GM21390 (cell line): ENCODE results near the gene A4GNT.
"Not testable (repeated sequence)": the region's sequence is repeated elsewhere in the genome, so short reads cannot be mapped to it uniquely, and the experiment has no call there.

Experiments
- ATAC-seq: cut with Tn5 transposase; IDR thresholded peaks from one replicate; pipeline ENCODE4 v1.9.1; 2021; ENCODE audit not compliant: unreplicated experiment

A4GNT gene

DNA sequence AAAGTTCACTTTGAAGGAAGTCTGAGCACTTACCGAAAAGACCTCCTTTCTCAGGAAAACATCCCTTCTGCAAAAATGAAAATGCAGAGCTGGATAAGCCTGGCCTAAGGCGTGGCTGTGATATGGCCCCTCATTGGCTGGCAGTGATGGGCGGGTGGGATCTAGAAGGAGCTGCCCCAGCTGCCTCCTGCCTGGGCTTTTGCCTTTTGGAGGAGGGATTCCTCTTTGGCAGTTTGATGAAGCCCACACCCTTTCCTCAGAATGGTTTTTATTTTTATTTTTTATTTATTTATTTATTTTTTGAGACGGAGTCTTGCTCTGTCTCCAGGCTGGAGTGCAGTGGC lies 12.8 kb downstream of the A4GNT start:
- ATAC-seq: no peak

DNA sequence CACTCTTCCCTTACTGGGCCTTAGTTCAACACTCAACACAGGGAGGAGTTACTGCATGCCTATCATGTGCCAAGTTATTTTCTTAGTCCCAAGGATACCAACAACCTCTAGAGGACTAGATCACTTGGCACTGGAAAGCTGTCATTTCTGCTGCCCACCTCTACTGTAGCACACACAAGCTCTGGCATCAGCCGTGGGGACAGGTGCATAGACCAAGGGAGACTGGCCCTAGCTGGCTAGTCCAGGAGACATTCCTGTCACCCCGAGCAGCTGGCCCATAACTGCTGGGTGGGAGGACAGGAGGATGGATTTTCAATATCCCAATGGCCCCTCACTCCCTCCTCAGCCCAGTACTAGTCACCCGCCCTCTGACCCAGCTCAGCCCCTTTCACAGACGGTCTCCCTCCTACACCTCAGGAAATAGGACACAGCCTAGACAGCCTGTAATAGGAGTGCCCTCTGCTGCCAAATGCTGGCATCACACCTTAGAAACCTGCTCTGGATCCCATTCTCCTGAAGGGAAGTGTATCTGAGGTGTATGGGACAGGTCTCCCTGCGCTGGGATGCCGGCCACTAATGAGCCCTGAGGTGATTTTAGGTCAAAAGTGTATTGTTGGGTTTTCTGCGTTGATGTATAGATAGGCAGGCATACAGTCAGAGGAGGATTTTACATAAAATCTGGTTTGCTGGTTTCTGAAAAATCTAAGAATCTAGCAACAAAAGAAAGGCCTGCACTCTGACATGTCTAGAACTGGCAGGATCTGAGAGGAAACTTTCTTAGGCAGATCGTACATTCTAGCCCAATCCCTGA lies 13.4 kb downstream of the A4GNT start:
- ATAC-seq: peak; percentile 80

DNA sequence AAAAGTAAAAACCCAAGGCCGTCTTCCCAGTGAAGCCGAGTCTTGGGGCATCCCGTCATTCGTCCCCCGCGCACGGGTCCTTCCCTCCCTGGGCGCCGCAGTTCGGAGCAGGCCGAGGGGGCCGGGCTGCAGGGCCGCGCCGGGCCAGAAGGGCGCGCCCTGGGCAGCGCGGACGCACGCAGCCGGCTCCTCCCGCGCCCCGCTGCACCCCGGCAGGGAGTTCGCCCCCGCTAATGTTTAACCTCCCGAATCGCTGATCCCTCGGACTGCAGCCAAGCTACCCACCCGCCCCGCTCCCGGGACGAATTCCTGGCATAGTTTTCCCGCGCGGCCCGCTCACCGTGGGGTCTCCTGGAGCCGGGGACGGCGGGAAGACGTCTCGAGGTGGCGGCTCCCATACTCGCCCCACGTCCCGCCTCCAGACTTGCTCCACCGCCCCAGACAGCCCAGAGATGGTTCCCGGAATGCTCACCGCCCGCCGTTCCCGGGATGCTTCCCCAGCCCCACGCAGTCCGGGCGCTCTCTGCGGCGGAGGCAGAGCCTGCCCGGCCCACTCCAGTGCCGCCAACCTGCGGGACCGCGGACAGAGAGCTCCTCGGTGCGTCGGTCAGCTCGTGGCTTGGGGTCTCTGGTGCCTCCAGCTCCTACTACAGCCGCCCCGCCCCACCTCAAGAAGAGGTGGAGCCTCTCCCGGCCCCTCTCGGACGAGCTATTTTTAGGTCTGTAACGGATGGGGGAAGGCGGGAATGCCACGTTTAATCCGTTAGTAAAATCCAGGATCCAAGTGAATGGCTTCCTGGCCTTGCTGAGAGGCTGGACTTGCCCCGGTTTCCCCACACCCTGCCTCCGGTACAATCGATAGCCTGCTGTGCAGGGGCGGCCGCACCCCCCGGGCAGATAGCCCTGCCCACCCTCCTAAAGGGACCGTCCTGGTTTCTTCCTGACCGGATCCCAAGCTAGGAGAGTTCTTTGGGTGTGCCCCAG lies 16.9 kb downstream of the A4GNT start, which contains the start of gene DZIP1L:
DZIP1L (minus strand) TSS at position 621 of the 984 bp plus-strand sequence. CDS start 11,637 bp downstream, outside the sequence.
- ATAC-seq: peak; percentile 71

DNA sequence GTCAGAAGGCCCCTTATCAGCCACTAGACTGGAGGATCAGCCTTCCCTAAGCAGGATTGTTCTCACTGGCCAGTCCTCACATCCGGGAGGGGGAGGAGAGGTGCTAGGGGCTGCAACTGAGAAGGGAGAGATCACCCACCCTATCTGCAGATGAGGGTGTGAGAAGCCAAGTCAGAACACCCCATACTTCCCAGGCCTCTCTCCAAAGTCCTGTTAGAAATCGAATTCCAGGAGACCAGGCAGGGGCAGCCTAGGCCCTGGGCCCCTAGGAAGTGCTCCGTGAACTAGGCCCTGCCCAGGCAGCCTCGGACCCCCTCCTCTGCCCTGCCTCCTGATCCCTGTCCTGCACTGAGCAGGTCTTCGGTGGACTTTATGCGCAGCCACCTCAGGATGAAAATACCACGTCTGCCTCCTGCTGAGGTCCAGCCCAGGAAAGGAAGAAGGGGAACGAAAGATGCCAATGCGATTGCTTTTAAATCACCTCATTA lies 17.7 kb downstream of the A4GNT start:
- ATAC-seq: no peak

DNA sequence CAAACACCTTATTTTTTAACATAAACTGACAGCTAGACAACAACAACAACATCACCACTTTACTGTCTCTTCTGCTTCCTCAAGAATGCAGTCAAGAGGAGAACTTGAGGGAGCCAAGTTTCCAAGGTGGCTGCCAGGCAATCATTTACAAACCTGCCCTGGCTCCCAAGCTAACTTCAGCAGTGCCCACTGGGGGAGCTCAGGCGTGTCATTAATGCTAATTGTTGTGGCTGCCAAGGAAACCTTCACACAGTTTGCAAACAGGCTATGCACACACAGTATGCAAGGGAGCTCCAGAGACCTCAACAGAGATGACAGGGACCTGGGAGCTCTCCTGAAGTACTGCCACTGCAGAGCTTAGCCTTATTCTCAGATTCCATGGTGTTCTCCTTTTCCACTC lies 18.9 kb downstream of the A4GNT start:
- ATAC-seq: no peak

DNA sequence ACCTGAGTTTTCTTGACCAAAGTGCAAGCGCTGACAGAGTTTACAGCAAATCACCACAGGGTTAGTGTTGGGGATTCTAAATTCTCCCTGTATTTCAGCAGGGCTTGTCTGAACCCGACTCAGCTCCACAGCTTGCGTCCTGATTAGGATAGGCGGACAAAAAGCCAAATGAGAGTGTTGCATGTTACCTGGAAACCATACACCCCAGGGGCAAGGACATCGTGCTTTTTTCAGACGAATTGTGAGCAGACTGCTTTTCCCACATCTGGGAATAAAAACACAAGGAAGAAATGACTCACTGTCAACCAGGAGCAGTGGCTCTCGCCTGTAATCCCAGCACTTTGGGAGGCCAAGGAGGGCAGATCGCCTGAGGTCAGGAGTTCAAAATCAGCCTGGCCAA lies 19.8 kb downstream of the A4GNT start:
- ATAC-seq: no peak

DNA sequence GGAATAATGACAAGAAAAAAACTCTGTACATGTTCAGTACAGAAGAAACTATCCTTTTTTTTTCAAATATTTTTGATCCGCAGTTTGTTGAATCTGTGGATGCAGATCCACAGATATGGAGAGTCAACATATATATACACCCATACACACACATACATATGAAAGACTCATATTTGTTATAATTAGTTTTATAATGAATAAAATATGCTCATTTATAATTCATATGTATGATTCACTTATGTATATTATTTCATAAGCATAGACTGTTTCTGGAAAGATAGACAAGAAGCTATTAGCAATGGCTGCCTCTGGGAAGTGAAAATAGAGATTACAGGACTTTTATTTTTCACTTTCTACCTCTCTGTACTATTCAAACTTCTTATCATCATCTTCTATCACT lies 26.6 kb downstream of the A4GNT start:
- no peak for ATAC-seq

DNA sequence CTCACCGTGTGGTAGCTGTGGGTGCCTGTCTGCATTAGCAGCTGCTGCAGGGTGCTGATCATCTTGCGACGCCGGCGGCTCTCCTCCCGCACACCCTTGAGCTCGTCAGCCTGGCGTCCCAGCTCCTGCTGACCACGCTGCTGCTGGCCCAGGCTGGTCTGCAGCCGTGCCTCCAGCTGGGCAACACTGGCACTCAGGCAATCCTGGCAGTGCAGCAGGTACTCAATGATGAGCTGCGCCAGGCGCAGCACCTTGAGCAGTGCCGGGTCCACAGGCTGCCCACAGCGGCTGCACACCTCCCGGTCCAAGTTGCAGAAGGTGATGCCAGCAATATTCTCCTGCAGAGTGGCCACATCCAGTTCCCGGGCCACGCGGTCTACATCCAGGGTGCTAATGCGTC lies 28.7 kb downstream of the A4GNT start:
- no peak for ATAC-seq

DNA sequence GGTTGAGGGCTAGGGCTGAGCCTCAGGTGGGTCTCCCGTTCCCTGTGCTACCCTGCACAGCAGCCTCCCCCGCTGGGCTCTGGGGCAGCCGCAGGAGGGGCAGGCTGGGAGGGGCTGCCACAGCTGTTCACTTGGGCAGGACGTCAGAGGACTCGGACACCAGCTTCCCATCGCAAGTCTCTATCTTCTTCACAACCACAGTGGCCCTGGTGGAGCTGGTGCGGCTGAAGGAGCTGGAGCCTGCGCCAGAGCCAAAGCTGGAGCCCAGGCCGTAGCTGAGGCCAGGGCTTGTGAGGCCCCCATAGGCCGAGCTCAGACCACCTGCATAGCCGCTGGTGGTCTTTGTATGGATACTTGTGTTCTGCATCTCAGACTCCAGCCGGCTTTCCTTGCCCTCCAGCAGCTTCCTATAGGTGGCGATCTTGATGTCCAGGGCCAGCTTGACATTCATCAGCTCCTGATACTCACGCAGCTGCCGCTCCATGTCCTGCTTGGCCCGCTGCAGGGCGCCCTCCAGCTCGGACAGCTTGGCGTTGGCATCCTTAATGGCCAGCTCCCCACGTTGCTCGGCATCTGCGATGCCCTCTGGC lies 30.7 kb downstream of the A4GNT start:
- ATAC-seq: not testable (repeated sequence)

DNA sequence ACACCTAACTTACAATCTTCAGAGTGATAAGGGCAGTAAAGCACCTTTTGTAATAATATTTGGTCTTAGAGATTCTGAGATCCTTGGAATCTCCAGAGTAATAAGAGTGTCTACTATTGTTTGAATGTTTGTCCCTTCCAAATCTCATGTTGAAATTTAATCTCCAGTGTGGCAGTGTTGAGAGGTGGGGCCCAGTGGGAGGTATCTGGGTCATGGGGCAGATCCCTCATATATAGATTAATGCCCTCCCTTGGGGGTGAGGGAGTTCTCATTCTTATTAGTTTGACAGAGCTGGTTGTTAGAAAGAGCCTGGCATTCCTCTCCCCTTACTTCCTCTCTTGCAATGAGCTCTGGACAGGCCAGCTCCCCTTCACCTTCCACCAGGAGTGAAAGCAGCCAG lies 32.8 kb downstream of the A4GNT start:
- ATAC-seq: no peak

DNA sequence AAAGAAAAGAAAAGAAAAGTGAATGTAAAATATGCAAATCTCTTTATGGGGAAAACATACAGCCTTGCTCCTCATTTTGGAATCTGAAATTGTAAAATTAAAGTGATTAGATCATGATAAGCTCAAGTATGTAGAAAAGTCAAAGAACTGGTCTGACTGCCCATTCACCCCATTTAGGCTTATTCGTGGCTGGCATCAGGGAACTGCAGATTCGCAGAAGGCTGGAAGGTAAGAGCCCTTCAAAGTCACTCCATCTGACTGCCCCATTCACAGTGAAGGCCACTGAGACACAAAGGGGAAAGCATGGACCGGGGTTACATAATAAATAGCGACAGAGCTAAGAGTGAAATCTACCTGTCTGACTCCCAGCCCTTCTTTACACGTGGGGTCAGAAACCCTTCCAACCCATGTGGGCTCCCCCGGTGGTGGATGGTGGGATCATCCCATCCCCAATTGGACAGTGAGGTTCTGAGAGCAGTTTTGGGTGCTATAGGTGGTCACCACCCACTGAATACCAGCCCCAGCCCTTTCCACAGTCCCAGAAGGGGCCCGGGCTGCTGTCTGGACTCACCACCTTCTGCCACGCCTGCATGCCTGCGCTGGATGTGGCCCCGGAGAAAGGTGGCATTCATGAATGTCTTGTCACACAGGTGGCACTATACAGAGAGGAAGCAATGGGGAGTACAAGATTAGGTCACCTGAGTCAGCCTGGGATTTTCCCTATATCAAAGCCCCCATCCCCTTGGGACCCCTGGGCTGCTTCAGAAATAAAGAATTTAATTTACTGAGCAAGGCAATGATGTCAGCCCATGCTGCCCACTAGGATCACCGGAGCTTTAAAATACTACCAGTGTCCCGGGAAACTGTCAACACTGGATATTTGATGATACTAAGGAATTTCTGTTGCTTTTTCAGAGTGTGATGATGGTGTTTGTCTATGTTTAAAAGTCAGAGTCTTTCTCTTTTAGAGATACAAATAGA lies 34.7 kb downstream of the A4GNT start:
- no peak for ATAC-seq

DNA sequence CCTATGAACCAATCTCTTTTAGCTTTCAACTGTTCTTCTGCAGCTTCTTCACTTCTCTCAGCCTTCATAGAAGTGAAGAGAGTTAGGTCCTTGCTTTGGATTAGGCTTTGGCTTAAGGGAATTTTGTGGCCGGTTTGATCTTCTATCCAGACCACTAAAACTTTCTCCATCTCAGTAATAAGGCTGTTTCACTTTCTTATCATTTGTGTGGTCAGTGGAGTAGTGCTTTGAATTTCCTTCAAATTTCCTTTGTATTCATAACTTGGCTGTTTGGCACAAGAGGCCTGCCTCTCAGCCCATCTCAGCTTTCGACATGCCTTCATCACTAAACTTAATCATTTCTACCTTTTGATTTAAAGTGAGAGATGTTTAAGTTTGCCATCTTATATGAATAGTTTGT lies 38.5 kb downstream of the A4GNT start:
- ATAC-seq: no peak

DNA sequence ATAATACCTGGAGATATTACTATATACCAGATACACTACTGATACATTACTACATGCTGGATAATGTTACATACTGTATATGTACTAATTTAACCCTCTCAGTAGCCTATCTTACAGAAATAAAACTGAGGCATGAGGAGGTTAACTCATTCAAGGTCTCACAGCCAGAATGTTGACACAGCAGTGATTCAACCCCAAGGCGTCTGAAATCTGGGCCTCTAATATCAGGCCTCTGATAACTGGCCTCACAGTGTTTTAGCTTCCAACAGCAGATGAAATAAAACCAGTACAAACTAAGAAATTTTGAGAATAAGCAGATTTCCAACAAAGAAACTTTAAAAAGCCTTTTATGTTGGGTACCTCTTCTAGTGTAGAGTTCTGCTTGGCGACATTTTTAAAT lies 40.2 kb downstream of the A4GNT start:
- no peak for ATAC-seq

DNA sequence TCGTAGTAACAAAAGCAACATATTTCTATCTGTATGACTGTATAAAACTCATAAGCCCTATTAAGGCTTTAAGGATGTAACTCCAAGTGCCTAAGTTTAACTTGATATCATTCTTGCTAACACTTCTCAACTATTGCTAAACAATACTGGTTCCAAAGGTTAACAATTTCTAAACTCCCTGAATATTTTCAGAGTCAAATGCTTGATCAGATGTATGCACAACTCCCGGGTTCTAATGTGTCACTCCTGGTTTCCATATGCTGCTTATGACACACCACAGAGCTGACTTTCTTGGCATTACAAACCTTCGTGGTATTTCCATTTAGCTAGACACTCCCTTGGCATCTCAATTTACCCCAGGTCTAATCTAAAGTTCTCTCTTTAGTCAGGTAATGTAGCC lies 43.1 kb downstream of the A4GNT start:
- ATAC-seq: no peak

DNA sequence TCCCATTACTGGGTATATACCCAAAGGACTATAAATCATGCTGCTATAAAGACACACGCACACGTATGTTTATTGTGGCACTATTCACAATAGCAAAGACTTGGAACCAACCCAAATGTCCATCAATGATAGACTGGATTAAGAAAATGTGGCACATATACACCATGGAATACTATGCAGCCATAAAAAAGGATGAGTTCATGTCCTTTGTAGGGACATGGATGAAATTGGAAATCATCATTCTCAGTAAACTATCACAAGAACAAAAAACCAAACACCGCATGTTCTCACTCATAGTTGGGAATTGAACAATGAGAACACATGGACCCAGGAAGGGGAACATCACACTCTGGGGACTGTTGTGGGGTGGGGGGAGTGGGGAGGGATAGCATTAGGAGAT lies 46.4 kb downstream of the A4GNT start:
- not testable (repeated sequence) for ATAC-seq

DNA sequence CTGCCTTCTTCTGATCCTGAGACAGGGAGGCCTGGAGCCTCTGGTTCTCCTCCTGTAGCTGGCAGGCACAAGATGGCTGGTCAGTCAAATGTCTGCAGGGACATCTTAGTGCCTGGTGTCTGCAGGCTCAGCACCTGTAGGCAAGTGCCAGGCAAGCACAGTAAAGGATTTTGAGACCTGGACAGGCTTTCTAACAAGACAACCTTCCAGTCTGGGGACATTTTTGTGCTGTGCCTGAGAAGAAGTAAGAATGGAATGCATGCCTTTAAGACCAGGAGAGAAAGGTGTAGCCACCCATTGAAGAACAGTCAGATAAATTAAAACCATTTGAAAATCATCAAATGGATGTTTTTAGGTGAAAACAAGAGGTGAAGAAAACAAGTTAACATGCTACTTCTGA lies 48.0 kb downstream of the A4GNT start:
- ATAC-seq: no peak

DNA sequence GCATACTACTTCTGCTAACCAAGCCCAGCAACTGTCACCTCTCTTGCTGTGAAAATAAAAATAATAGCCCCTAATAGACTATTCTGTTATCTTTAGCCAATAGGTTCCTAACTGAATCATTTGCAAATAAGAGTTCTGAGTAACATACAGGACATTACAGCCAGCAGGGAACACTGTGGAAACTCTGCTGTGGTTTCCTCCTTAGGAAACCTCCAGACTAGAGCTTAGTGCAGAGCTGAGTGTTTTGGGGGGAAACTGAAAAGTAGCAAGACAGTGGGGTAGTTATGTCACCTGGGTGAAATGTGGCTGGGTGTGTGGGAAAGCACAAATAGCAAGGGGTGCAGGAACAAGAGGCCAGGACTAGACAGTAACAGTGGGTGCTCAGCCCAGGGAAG lies 49.2 kb downstream of the A4GNT start:
- ATAC-seq: no peak

DNA sequence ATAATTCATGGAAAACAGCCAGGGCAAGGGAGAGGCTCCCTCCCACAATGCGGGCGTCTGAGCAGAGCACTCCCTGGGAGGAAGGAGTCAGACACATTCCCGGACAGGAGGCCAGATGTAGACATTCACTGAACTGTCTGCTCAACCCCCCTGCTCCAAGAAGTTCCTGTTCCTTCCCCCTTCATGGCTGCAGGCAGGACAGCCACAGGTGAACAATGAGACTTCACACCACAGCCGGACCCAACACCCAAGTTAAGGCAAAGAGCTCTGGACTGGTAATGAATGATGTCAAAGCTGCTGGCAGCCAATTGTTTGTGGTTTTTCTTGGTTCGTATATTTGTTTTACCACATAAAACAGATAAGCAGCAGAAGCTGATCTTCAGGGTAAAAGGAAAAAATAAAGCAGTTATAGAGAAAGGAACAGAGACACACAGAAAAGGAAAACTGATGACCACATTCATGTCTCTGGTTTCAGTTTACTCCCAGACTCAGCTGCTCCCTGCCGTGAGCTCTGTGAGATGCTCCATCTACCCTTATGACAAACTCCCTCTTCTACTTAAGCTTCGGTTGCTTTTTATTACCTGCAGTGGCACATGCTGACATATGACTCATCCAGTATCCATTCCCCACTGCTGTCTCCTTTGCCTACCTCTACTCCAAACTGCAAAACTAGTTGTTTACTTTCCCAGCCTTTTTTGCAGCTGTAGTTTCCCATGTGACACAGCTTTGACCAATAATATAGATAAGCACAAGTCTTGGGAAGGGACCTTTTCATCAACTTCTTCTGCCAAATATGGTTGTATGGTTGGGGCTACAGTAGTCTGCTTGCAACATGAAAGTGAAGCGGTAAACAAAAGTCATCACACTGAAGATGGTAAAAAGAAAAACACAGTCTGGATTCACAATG lies 49.9 kb downstream of the A4GNT start:
- ATAC-seq: no peak

DNA sequence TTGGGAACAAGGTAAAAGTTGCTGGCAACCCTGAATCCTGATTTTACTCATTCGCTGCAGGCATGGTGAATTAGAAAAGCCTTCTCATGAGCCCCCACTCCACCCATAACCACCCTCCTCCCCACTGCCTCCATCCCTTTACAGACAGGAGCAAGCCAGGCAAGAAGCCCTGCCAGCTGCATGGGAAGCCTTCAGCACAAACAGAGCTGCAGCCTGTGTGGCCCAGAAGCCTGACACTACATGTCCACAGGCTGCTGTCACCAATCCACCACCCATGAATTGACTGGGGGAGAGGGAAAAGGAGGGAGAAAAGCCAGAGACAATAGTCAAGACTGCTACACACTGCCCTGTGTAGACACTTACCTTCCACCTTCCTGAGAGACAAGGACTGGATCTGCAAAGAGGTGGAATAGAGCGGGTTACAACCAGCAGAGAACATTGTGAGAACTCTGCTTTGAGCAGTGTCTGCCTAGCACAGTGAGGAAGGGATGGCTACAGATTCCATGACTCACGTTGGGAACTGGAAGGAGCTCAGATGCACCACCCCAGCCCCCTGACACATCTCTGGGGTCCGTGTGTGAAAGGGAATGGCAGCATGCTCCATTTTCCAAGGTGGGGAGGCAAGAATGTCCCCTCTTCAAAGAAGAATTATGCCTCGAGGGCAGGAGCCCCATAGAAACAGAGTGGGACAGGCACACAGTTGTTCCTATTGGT lies 50.7 kb downstream of the A4GNT start:
- no peak for ATAC-seq
